Neural crest cell (in vitro differentiated cells): Measurements from ENCODE around the gene CCDC68. TPM values are rescaled to one million over a fixed set of nuclear protein-coding genes. Genes with fewer than 3 reads are reported as not detected.
"Not testable (repeated sequence)": the region's sequence is repeated elsewhere in the genome, so short reads cannot be mapped to it uniquely, and the experiment has no call there.

Source experiments
- DNase-seq: peaks from one replicate; pipeline ENCODE4 v3.0.0; 2021; ENCODE audit warnings: low read depth, mixed read lengths, low spot score
- H3K27ac Mint-ChIP-seq: one replicate; pipeline ENCODE4 v1.8.0; 2021; ENCODE audit warnings: mild to moderate bottlenecking, mixed read lengths; ENCODE audit not compliant: unreplicated experiment
- H3K27me3 Mint-ChIP-seq: 2 replicates; pipeline ENCODE4 v1.8.0; 2021; ENCODE audit warnings: low read depth, mild to moderate bottlenecking, mixed read lengths
- H3K36me3 Mint-ChIP-seq: 2 replicates; pipeline ENCODE4 v1.8.0; 2021; ENCODE audit warnings: low read depth, mild to moderate bottlenecking, mixed read lengths
- H3K4me1 Mint-ChIP-seq: 2 replicates; pipeline ENCODE4 v1.8.0; 2021; ENCODE audit warnings: mixed read lengths
- H3K4me3 Mint-ChIP-seq: one replicate; pipeline ENCODE4 v1.8.0; 2021; ENCODE audit warnings: mild to moderate bottlenecking, mixed read lengths
- H3K9me3 Mint-ChIP-seq: 2 replicates; pipeline ENCODE4 v1.8.0; 2021; ENCODE audit warnings: mixed read lengths
- CTCF ChIP-seq: fragments of 200-600 bp; sonication (generic); conservative IDR thresholded peaks from 2 replicates; pipeline ENCODE4 v1.5.0; 2021; ENCODE audit warnings: antibody characterized with exemption, mild to moderate bottlenecking
- total RNA-seq: library from RNA; stranded (reverse); gene quantifications from 2 replicates; pipeline ENCODE4 v1.2.1, GENCODE V29; 2021

The CCDC68 gene
- total RNA-seq, 1 donor from 2014 or later = not detected

DNA sequence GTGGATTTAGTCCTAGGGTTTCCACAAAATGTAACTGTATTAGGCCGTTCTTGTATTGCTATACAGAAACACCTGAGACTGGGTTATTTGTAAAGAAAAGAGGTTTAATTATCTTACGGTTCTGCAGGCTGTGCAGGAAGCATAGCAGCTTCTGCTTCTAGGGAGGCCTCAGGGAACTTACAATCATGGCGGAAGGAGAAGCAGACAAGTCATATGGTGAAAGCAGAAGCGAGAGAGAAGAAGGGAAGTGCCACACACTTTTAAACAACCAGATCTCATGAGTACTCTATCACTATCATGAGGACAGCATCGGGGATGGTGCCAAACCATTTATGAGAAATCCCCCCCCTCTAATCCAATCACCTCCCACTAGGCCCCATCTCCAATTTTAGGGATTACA, 9.5 kb upstream of the CCDC68 start:
- H3K4me1 Mint-ChIP-seq = no peaks in the 10 kb centered on the region
- H3K27me3 Mint-ChIP-seq = no peaks in the 10 kb centered on the region
- no peak for TF ChIP-seq CTCF
- no peaks in the 10 kb centered on the region for H3K36me3 Mint-ChIP-seq
- H3K4me3 Mint-ChIP-seq = no peak overlapping the region
- H3K27ac Mint-ChIP-seq = no peak overlapping the region
- peaks cover 3% of the 10 kb centered on the region for H3K9me3 Mint-ChIP-seq
- no peak for DNase-seq

- H3K4me1 Mint-ChIP-seq, H3K27ac Mint-ChIP-seq, H3K4me3 Mint-ChIP-seq, DNase-seq, H3K27me3 Mint-ChIP-seq, H3K36me3 Mint-ChIP-seq, H3K9me3 Mint-ChIP-seq: not testable (repeated sequence)
These were observed 9.0 kb upstream of the CCDC68 start for GRCh38 chr18:54968237-54968636.

GRCh38 chr18:54967786-54968185, 8.5 kb upstream of the CCDC68 start:
- no peaks in the 10 kb centered on the region for H3K4me1 Mint-ChIP-seq
- DNase-seq = no peak
- no peak overlapping the region for H3K4me3 Mint-ChIP-seq
- H3K27me3 Mint-ChIP-seq = no peaks in the 10 kb centered on the region
- H3K9me3 Mint-ChIP-seq = peaks cover 3% of the 10 kb centered on the region
- H3K36me3 Mint-ChIP-seq = no peaks in the 10 kb centered on the region
- TF ChIP-seq CTCF = no peak
- no peak overlapping the region for H3K27ac Mint-ChIP-seq

DNA sequence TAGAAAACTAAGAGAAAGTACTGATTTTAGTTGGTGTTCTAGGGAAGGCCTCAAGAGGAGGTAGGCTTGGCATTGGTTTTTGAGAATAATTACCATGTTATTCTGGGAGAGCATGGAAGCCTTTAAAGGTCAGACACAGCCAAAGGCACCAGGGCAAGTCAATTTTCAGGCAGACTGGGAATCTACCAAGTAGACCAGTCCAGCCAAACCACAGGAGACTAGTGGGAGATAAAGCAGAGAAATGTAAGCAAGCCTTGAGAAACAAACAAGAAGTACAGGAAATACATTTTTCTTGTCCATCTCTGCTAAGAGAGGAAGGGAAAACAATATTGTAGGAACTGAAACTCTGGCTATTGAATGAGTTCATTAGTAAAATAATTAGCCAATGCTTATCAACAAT, 5.5 kb upstream of the CCDC68 start:
- Mint-ChIP-seq H3K9me3 (no peaks in the 10 kb centered on the region), H3K27ac (no peak overlapping the region), H3K4me1 (no peaks in the 10 kb centered on the region), H3K4me3 (no peak overlapping the region), H3K27me3 (no peaks in the 10 kb centered on the region), H3K36me3 (no peaks in the 10 kb centered on the region)
- no peak for TF ChIP-seq CTCF
- DNase-seq = no peak

DNA sequence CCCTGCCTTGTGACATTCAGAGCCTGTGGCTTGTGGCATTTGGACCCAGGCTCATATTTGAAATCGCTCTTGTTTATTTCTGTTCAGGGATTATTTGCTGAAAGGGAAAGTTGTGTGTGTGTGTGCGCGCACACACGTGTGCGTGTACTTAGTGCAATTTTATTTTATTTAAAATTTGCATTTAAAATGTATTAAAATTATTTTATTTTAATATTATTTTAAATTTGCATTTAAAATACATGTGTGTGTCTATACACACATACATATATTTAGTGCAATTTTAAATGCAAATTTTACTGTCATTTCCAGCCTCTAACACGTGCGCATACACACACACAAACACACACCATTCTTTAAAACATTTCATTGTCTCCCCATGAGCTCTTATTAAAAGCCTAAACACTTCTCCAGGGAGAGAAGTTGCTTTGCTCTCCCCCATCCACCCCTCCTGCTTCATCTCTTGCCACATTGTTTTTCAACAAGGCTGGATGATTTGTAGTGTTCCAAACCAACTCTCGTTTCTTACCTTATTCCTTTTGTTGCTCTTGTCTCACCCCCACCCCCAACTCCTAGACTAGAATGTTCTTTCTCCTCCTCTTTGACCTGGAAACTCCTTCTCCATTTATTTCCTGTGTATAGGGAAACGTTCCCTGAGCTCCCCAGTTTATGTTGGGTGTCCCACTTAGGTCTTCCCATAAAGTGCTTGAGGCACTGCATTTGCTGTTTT, 3.8 kb upstream of the CCDC68 start:
- H3K4me3 Mint-ChIP-seq = no peak overlapping the region
- TF ChIP-seq CTCF = no peak
- H3K27ac Mint-ChIP-seq = no peak overlapping the region
- no peaks in the 10 kb centered on the region for H3K36me3 Mint-ChIP-seq
- no peaks in the 10 kb centered on the region for H3K4me1 Mint-ChIP-seq
- no peaks in the 10 kb centered on the region for H3K27me3 Mint-ChIP-seq
- no peak for DNase-seq
- no peaks in the 10 kb centered on the region for H3K9me3 Mint-ChIP-seq

DNA sequence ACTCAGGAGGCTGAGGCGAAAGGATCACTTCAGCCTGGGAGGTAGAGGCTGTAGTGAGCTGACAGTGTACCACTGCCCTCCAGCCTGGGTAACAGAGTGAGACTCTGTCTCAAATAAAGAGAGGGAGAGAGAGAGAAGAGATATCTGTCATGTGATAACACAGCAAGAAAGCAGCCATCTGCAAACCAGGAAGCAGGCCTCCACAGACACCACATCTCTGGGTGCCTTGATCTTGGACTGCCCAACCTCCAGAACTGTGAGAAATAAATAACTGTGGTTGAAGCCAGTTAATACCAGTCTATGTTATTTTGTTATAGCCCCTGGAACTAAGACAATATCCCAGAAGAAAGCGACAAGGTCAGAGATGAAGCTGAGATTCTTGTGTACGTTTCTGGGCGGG, 2.6 kb upstream of the CCDC68 start:
- H3K9me3 Mint-ChIP-seq = no peaks in the 10 kb centered on the region
- H3K36me3 Mint-ChIP-seq = no peaks in the 10 kb centered on the region
- no peak overlapping the region for H3K4me3 Mint-ChIP-seq

More for the DNA sequence above, 2.6 kb upstream of the CCDC68 start:
- TF ChIP-seq CTCF = no peak
- no peak for DNase-seq
- H3K27me3 Mint-ChIP-seq = no peaks in the 10 kb centered on the region
- H3K4me1 Mint-ChIP-seq = no peaks in the 10 kb centered on the region
- no peak overlapping the region for H3K27ac Mint-ChIP-seq
